HCT116 (cell line): Measurements from ENCODE around the gene TTLL10. TPM values are rescaled to one million over a fixed set of nuclear protein-coding genes. Genes with fewer than 3 reads are reported as not detected.

Experiments
- ATAC-seq: fragments of 200-7000 bp; cut with Tn5 transposase; 2 replicates; pipeline ENCODE4 v1.9.1; 2020; ENCODE audit warnings: mild to moderate bottlenecking, moderate library complexity
- BruUV-seq: library from RNA; stranded (reverse); fragments of 400-500 nt; replicated peaks from 2 replicates; lab custom pipeline; 2021; lab: Mats Ljungman, UMichigan
- CTCF ChIA-PET: fragments of 300-600 bp; sonication (Branson Sonifier 250); formaldehyde crosslinking; loops from one replicate; lab custom pipeline; 2021; ENCODE audit warnings: antibody characterized with exemption; lab: Charles Lee
- POLR2A ChIA-PET: fragments of 300-600, 350-600 bp; sonication (Branson Sonifier 250); formaldehyde crosslinking; loops from one replicate; lab custom pipeline; 2021; ENCODE audit warnings: antibody characterized with exemption; lab: Charles Lee
- RAD21 ChIA-PET, 2 experiments: fragments of 300-600 bp; sonication (Branson Sonifier 250); formaldehyde crosslinking; loops; one replicate each; lab custom pipeline; 2023; ENCODE audit warnings: low total read pairs in 2 of 2; ENCODE audit not compliant: uncharacterized antibody in 2 of 2, unreplicated experiment in 2 of 2, low non-redundant PET in 1 of 2; lab: Charles Lee
- DNase-seq: peaks from one replicate; pipeline ENCODE4 v3.0.0-alpha.2; 2010; ENCODE audit warnings: low read depth, low spot score
- H2AFZ ChIP-seq: fragments of 200-600 bp; shearing (Covaris generic), sonication (generic); 2 replicates; pipeline ENCODE4 v1.6.1; 2017; ENCODE audit warnings: low read depth, mixed run types, mixed read lengths, antibody characterized with exemption, low read length; ENCODE audit not compliant: poor library complexity, severe bottlenecking
- H3K27ac ChIP-seq: 2 replicates; pipeline ENCODE4 v1.5.1; 2012; ENCODE audit warnings: low read depth, low read length
- H3K27me3 ChIP-seq: fragments of 200-600 bp; sonication (generic); 2 replicates; pipeline ENCODE4 v1.6.1; 2016; ENCODE audit warnings: mixed run types, low read length, mixed read lengths; ENCODE audit not compliant: insufficient read depth
- H3K36me3 ChIP-seq, 2 experiments: fragments of 200-500 bp in 1 of 2; fragments of 200-600 bp in 1 of 2; sonication (Bioruptor generic) in 1 of 2; sonication (generic) in 1 of 2; 2 replicates each; pipeline versions ENCODE4 v1.5.1 to v1.6.1; 2014 to 2016; ENCODE audit warnings: low read length in 2 of 2, inconsistent platforms in 1 of 2, mixed read lengths in 1 of 2, mixed run types in 1 of 2; ENCODE audit not compliant: insufficient read depth in 2 of 2, control insufficient read depth in 1 of 2
- H3K4me1 ChIP-seq, 2 experiments: fragments of 200-600 bp in 1 of 2; sonication (generic) in 1 of 2; 2 replicates each; pipeline versions ENCODE4 v1.5.1 to v1.6.1; 2012 to 2017; ENCODE audit warnings: low read length in 2 of 2, inconsistent platforms in 1 of 2, mild to moderate bottlenecking in 1 of 2, mixed read lengths in 1 of 2, mixed run types in 1 of 2, moderate library complexity in 1 of 2; ENCODE audit not compliant: insufficient read depth in 2 of 2, control insufficient read depth in 1 of 2
- H3K4me2 ChIP-seq: fragments of 200-600 bp; sonication (generic); 2 replicates; pipeline ENCODE4 v1.6.1; 2017; ENCODE audit warnings: mixed run types, low read length, mixed read lengths
- H3K4me3 ChIP-seq, 2 experiments: fragments of 200-600 bp in 1 of 2; sonication (generic) in 1 of 2; replicated peaks in 1 of 2; 2 replicates each; pipeline ENCODE4 v1.5.1; 2011 to 2016; ENCODE audit warnings: low read length in 2 of 2, control low read depth in 1 of 2, low read depth in 1 of 2, mild to moderate bottlenecking in 1 of 2, mixed read lengths in 1 of 2, mixed run types in 1 of 2
- H3K79me2 ChIP-seq: fragments of 200-600 bp; sonication (generic); 2 replicates; pipeline ENCODE4 v1.6.1; 2017; ENCODE audit warnings: mild to moderate bottlenecking, mixed run types, low read length, moderate library complexity, mixed read lengths; ENCODE audit not compliant: insufficient read depth
- H3K9ac ChIP-seq: fragments of 200-600 bp; sonication (generic); 2 replicates; pipeline ENCODE4 v1.6.1; 2016; ENCODE audit warnings: low read length, mixed read lengths
- H3K9me2 ChIP-seq: fragments of 200-600 bp; sonication (generic), shearing (Covaris generic); 2 replicates; pipeline ENCODE4 v1.6.1; 2017; ENCODE audit warnings: mixed run types, mild to moderate bottlenecking, moderate library complexity; ENCODE audit not compliant: insufficient read depth
- H3K9me3 ChIP-seq, 2 experiments: fragments of 200-500 bp in 1 of 2; fragments of 200-600 bp in 1 of 2; sonication (Bioruptor generic) in 1 of 2; sonication (generic) in 1 of 2; 2 replicates each; pipeline ENCODE4 v1.6.1; 2014 to 2017; ENCODE audit warnings: low read length in 2 of 2, mixed read lengths in 2 of 2, inconsistent platforms in 1 of 2, low read depth in 1 of 2, mild to moderate bottlenecking in 1 of 2, mixed run types in 1 of 2, moderate library complexity in 1 of 2; ENCODE audit not compliant: control insufficient read depth in 1 of 2, insufficient read depth in 1 of 2
- H4K20me1 ChIP-seq: fragments of 200-600 bp; sonication (generic), shearing (Covaris generic); 2 replicates; pipeline ENCODE4 v1.6.1; 2017; ENCODE audit warnings: mixed run types, mild to moderate bottlenecking, moderate library complexity; ENCODE audit not compliant: insufficient read depth
- EGR1 ChIP-seq: IDR thresholded peaks from 2 replicates; pipeline ENCODE4 v1.6.1; 2012; ENCODE audit warnings: low read depth
- EZH2phosphoT487 ChIP-seq: fragments of 200-600 bp; IDR thresholded peaks from 2 replicates; pipeline ENCODE4 v1.6.1; 2018; ENCODE audit warnings: antibody characterized with exemption, borderline replicate concordance
- MAX ChIP-seq: IDR thresholded peaks from 2 replicates; pipeline ENCODE4 v1.6.1; 2012
- POLR2A ChIP-seq: IDR thresholded peaks from 2 replicates; pipeline ENCODE4 v1.7.0; 2011; ENCODE audit warnings: borderline replicate concordance; ENCODE audit not compliant: insufficient read depth, insufficient read length; ENCODE audit errors: extremely low read depth
- RAD21 ChIP-seq: IDR thresholded peaks from 2 replicates; pipeline ENCODE4 v1.6.1; 2012; ENCODE audit warnings: low read depth, mild to moderate bottlenecking
- REST ChIP-seq: IDR thresholded peaks from 2 replicates; pipeline ENCODE4 v1.6.1; 2012; ENCODE audit warnings: low read depth
- SIN3A ChIP-seq: IDR thresholded peaks from 2 replicates; pipeline ENCODE4 v1.6.1; 2012; ENCODE audit warnings: low read depth
- SP1 ChIP-seq: IDR thresholded peaks from 2 replicates; pipeline ENCODE4 v1.6.1; 2012; ENCODE audit warnings: low read depth
- SRF ChIP-seq: IDR thresholded peaks from 2 replicates; pipeline ENCODE4 v1.6.1; 2012; ENCODE audit warnings: low read depth
- TCF7L2 ChIP-seq: IDR thresholded peaks from 2 replicates; pipeline ENCODE4 v1.7.0; 2011; ENCODE audit warnings: borderline replicate concordance, inconsistent platforms; ENCODE audit not compliant: insufficient read depth, insufficient read length; ENCODE audit errors: extremely low read depth
- ZFX ChIP-seq: fragments of 450-650 bp; IDR thresholded peaks from 2 replicates; pipeline ENCODE4 v1.6.1; 2017
- ZNF274 ChIP-seq: fragments of 200-500 bp; sonication (Bioruptor generic); IDR thresholded peaks from 2 replicates; pipeline ENCODE4 v1.6.1; 2014; ENCODE audit warnings: mild to moderate bottlenecking, low read depth, low read length, inconsistent platforms
- intact Hi-C: fragments of 100-400 bp; cut with micrococcal nuclease; formaldehyde crosslinking; loops from 2 replicates; pipeline ENCODE4 v1.10.0; 2022
- total RNA-seq: library from RNA; stranded (reverse); gene quantifications from one replicate; pipeline ENCODE4 v1.2.1, GENCODE V29; 2021; ENCODE audit not compliant: unreplicated experiment

Gene TTLL10
- total RNA-seq, 1 experiment from 2014 or later, result 0.10 TPM

- no TSS peak for BruUV-seq
- Histone ChIP-seq H3K27ac (no peak overlapping the region), H3K4me1 (peaks cover 0 to 7% of the 10 kb centered on the region in 2 experiments; a peak in 2 of 4 replicates), H3K4me3 (no peak overlapping the region), H3K36me3 (peaks cover 19 to 22% of the 10 kb centered on the region in 2 experiments), H3K27me3 (no peaks in the 10 kb centered on the region), H4K20me1 (no peaks in the 10 kb centered on the region), H3K9me3 (no peaks in the 10 kb centered on the region), H3K9ac (no peak overlapping the region), H3K9me2 (no peaks in the 10 kb centered on the region), H3K79me2 (peaks cover 38% of the 10 kb centered on the region), H3K4me2 (no peak overlapping the region), H2AFZ (no peak overlapping the region)
- TF ChIP-seq EZH2phosphoT487, result no peak
- TF ChIP-seq MAX, result no peak
- TF ChIP-seq SIN3A, result no peak
- no peak for TF ChIP-seq EGR1
- TF ChIP-seq ZFX, result no peak
- TF ChIP-seq TCF7L2, result no peak
- TF ChIP-seq ZNF274, result no peak
- no peak for ATAC-seq
- ChIA-PET POLR2A (interaction anchor here (0.5 kb wide), 1 partner anchor 26 kb away, joined by 3 read pairs; no protein-coding TSS in a partner anchor), CTCF (no interaction called here), RAD21 (no interaction called here)
- DNase-seq, result no peak
- intact Hi-C loops, result no loop called here
These were observed 48.4 kb downstream of the TTLL10 start for GRCh38 chr1:1221887-1222574.

- Histone ChIP-seq H2AFZ (no peak overlapping the region), H3K79me2 (peaks cover 44% of the 10 kb centered on the region), H3K9me2 (no peaks in the 10 kb centered on the region), H3K36me3 (peaks cover 21 to 22% of the 10 kb centered on the region in 2 experiments), H3K9ac (no peak overlapping the region), H3K4me2 (no peak overlapping the region), H3K4me3 (no peak overlapping the region), H3K27ac (no peak overlapping the region), H3K4me1 (peaks cover 0 to 7% of the 10 kb centered on the region in 2 experiments; a peak in 2 of 4 replicates), H3K27me3 (no peaks in the 10 kb centered on the region), H4K20me1 (no peaks in the 10 kb centered on the region), H3K9me3 (no peaks in the 10 kb centered on the region)
- ATAC-seq (no peak), DNase-seq (no peak)
- no TSS peak for BruUV-seq
- intact Hi-C loops, result no loop called here
- TF ChIP-seq POLR2A (no peak), SRF (no peak), REST (no peak), RAD21 (no peak), SP1 (no peak)
- CTCF ChIA-PET, result no interaction called here
- RAD21 ChIA-PET, result no interaction called here
- POLR2A ChIA-PET, result interaction anchor here (0.5 kb wide), 1 partner anchor 25 kb away, joined by 3 read pairs; no protein-coding TSS in a partner anchor
These were observed 49.0 kb downstream of the TTLL10 start for GRCh38 chr1:1222575-1223225.
